Measurements from ENCODE around the gene USP33. TPM values are rescaled to one million over a fixed set of nuclear protein-coding genes. Genes with fewer than 3 reads are reported as not detected.

USP33 gene
- total and polyA plus RNA-seq, 2 of the 13 experiments (the other 11 are each of a cell fraction or from before 2014, with no cell fraction given), result 32.0 to 49.1 TPM

DNA sequence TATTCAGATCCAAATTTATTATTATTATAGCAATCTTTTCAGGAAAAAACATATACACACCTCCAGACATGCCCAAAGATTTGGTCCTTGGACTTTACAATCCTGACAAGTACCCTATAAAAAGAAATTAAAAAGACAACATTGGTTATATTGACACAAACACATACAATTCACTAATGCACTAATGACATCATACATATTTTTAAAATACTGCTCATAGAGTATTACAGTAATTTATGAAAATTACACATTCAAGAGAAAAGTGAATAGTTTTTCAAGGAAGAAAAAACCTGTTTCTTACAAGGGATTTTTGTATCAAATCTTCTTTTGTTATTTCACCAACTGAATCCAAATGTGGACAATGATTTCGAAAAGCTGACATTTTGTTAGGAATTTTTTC is 18.3 kb downstream of the USP33 start:
- in situ Hi-C loops (cut with HindIII; ENCODE audit: extremely low pct_ligation_motif_present, low pct_unique_long_range_greater_than_20kb), result no loop called here
- Histone ChIP-seq H3K36me3 (replicated peaks in 1 of 2; ENCODE audit: control insufficient read depth in 1 of 2, insufficient read depth in 2 of 2, low read length in 2 of 2) (peaks cover 3 to 28% of the 10 kb centered on the region in 2 experiments), H3K27me3 (ENCODE audit: control insufficient read depth in 1 of 2, insufficient read depth in 2 of 2, low read length in 2 of 2) (no peaks in the 10 kb centered on the region), H3K79me2 (ENCODE audit: insufficient read depth, low read length) (peaks cover 22% of the 10 kb centered on the region), H3K9me3 (ENCODE audit: low read length) (no peaks in the 10 kb centered on the region), H3K4me1 (ENCODE audit: insufficient read depth, low read length) (no peaks in the 10 kb centered on the region), H3K4me2 (ENCODE audit: low read depth, low read length) (no peak overlapping the region), H4K20me1 (ENCODE audit: insufficient read depth, low read length) (no peaks in the 10 kb centered on the region), H3K4me3 (replicated peaks in 1 of 3; ENCODE audit: insufficient read depth in 1 of 3, low read depth in 2 of 3, low read length in 3 of 3) (no peak overlapping the region), H2AFZ (ENCODE audit: low read length) (no peak overlapping the region), H3K9ac (ENCODE audit: insufficient read depth, low read depth, low read length) (no peak overlapping the region), H3K27ac (ENCODE audit: extremely low read length, insufficient read depth, low read length) (no peak overlapping the region)
- POLR2A ChIA-PET, result no interaction called here
- intact Hi-C loops (cut with micrococcal nuclease; ENCODE audit: unreplicated experiment), result no loop called here
- peak; percentile 70 for TF ChIP-seq ATF7 (IDR thresholded peaks at IDR 0.05)
- TF ChIP-seq ATF7 (CRISPR knock-in tag; IDR thresholded peaks at IDR 0.05), result no peak
- no peak for TF ChIP-seq MLLT10 (CRISPR knock-in tag; IDR thresholded peaks at IDR 0.05)
- FAIRE-seq (no peak), DNase-seq (ENCODE audit: low spot score) (no peak), ATAC-seq (no peak)
- CTCF ChIA-PET (ENCODE audit: low intra/inter-chr PET ratio, low total read pairs), result no interaction called here
- no TSS peak for BruUV-seq (replicated peaks)
- 100% methylated on average over 1 of the region's 1 CpG for WGBS (ENCODE audit: low lambda C conversion rate)

DNA sequence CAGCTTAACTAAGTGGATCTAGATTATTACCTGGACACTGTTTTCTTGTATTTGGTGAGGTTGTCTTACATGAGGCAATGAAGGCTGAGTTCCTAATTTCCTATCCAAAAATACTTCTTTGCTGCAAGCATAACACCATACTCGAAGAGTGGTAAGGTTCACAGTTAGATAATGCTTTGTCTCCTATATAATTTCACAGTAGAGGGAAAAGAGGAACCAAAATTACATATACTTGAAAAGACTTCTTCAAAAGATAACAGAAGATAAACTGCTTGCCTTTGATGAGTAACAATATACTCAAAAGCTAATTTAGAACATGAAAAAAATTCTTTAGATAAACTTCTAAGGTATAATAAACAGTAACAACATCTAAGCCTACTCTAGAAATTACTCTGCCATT is 20.4 kb downstream of the USP33 start:
- DNase-seq (ENCODE audit: low spot score) (no peak), FAIRE-seq (no peak), ATAC-seq (no peak)
- H2AFZ ChIP-seq (ENCODE audit: low read length), result no peak overlapping the region
- CTCF ChIA-PET (ENCODE audit: low intra/inter-chr PET ratio, low total read pairs), result no interaction called here
- in situ Hi-C loops (cut with HindIII; ENCODE audit: extremely low pct_ligation_motif_present, low pct_unique_long_range_greater_than_20kb) (no loop called here), intact Hi-C loops (cut with micrococcal nuclease; ENCODE audit: unreplicated experiment) (no loop called here)
- no peaks in the 10 kb centered on the region for H4K20me1 ChIP-seq (ENCODE audit: insufficient read depth, low read length)
- BruUV-seq (replicated peaks), result no TSS peak
- no peaks in the 10 kb centered on the region for H3K4me1 ChIP-seq (ENCODE audit: insufficient read depth, low read length)
- no peaks in the 10 kb centered on the region for H3K27me3 ChIP-seq (ENCODE audit: control insufficient read depth in 1 of 2, insufficient read depth in 2 of 2, low read length in 2 of 2)
- no peak overlapping the region for H3K4me3 ChIP-seq (replicated peaks in 1 of 3; ENCODE audit: insufficient read depth in 1 of 3, low read depth in 2 of 3, low read length in 3 of 3)
- H3K36me3 ChIP-seq (replicated peaks in 1 of 2; ENCODE audit: control insufficient read depth in 1 of 2, insufficient read depth in 2 of 2, low read length in 2 of 2), result peaks cover 3 to 25% of the 10 kb centered on the region in 2 experiments
- peaks cover 16% of the 10 kb centered on the region for H3K79me2 ChIP-seq (ENCODE audit: insufficient read depth, low read length)
- 97% methylated on average over 1 of the region's 1 CpG for WGBS (ENCODE audit: low lambda C conversion rate)
- POLR2A ChIA-PET, result no interaction called here
- H3K4me2 ChIP-seq (ENCODE audit: low read depth, low read length), result no peak overlapping the region
- no peaks in the 10 kb centered on the region for H3K9me3 ChIP-seq (ENCODE audit: low read length)
- TF ChIP-seq, protein P1, sequence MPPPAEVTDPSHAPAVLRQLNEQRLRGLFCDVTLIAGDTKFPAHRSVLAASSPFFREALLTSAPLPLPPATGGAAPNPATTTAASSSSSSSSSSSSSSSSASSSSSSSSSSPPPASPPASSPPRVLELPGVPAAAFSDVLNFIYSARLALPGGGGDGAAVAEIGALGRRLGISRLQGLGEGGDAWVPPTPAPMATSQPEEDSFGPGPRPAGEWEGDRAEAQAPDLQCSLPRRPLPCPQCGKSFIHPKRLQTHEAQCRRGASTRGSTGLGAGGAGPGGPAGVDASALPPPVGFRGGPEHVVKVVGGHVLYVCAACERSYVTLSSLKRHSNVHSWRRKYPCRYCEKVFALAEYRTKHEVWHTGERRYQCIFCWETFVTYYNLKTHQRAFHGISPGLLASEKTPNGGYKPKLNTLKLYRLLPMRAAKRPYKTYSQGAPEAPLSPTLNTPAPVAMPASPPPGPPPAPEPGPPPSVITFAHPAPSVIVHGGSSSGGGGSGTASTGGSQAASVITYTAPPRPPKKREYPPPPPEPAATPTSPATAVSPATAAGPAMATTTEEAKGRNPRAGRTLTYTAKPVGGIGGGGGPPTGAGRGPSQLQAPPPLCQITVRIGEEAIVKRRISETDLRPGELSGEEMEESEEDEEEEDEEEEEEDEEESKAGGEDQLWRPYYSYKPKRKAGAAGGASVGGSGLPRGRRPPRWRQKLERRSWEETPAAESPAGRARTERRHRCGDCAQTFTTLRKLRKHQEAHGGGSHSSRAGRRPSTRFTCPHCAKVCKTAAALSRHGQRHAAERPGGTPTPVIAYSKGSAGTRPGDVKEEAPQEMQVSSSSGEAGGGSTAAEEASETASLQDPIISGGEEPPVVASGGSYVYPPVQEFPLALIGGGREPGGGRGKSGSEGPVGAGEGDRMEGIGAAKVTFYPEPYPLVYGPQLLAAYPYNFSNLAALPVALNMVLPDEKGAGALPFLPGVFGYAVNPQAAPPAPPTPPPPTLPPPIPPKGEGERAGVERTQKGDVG (CRISPR knock-in tag; IDR thresholded peaks at IDR 0.05; ENCODE audit: borderline replicate concordance), result no peak
- no peak for TF ChIP-seq SALL1 (CRISPR knock-in tag; IDR thresholded peaks at IDR 0.05)
- TF ChIP-seq MIXL1 (CRISPR knock-in tag; IDR thresholded peaks at IDR 0.05), result no peak
- no peak for TF ChIP-seq HMGA1 (CRISPR knock-in tag; conservative IDR thresholded peaks at IDR 0.05)
- no peak for TF ChIP-seq NRL (CRISPR knock-in tag; IDR thresholded peaks at IDR 0.05; ENCODE audit: borderline replicate concordance)
- TF ChIP-seq, protein P2, sequence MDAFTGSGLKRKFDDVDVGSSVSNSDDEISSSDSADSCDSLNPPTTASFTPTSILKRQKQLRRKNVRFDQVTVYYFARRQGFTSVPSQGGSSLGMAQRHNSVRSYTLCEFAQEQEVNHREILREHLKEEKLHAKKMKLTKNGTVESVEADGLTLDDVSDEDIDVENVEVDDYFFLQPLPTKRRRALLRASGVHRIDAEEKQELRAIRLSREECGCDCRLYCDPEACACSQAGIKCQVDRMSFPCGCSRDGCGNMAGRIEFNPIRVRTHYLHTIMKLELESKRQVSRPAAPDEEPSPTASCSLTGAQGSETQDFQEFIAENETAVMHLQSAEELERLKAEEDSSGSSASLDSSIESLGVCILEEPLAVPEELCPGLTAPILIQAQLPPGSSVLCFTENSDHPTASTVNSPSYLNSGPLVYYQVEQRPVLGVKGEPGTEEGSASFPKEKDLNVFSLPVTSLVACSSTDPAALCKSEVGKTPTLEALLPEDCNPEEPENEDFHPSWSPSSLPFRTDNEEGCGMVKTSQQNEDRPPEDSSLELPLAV (CRISPR knock-in tag; conservative IDR thresholded peaks at IDR 0.05; ENCODE audit: low read depth), result no peak
- no peak for TF ChIP-seq RBM39 (IDR thresholded peaks at IDR 0.05; ENCODE audit: low read depth, low read length, poor library complexity, severe bottlenecking)
- TF ChIP-seq SAP130 (CRISPR knock-in tag; IDR thresholded peaks at IDR 0.05; ENCODE audit: low read depth), result no peak
- TF ChIP-seq ZNF446 (CRISPR knock-in tag; IDR thresholded peaks at IDR 0.05), result no peak
- no peak for TF ChIP-seq HDAC6 (IDR thresholded peaks at IDR 0.05; ENCODE audit: low read depth, low read length)
- H3K9ac ChIP-seq (ENCODE audit: insufficient read depth, low read depth, low read length), result no peak overlapping the region
- no peak overlapping the region for H3K27ac ChIP-seq (ENCODE audit: extremely low read length, insufficient read depth, low read length)
